GM21515 (cell line): ENCODE results near the gene STPG2.

Source experiments
- ATAC-seq: cut with Tn5 transposase; IDR thresholded peaks from one replicate; pipeline ENCODE4 v1.9.1; 2021; ENCODE audit not compliant: unreplicated experiment

The STPG2 gene

DNA sequence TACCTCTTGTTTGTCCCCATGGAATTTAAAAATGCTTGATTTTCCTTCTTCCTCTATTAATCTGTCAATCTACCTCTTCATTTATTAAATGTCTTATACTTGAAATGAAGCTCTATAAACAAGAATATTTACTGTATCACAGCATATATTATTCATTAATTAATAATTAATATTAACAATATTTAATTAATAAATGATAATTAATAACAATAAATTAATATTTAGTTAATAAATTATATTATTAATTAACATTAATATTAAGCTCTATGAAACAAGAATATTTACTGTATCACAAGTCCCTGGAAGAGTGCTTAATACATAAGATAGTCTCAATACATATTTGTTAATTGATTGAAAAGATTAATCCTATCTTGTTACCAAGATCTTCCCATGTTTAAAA, 306.6 kb downstream of the STPG2 start:
- no peak for ATAC-seq

DNA sequence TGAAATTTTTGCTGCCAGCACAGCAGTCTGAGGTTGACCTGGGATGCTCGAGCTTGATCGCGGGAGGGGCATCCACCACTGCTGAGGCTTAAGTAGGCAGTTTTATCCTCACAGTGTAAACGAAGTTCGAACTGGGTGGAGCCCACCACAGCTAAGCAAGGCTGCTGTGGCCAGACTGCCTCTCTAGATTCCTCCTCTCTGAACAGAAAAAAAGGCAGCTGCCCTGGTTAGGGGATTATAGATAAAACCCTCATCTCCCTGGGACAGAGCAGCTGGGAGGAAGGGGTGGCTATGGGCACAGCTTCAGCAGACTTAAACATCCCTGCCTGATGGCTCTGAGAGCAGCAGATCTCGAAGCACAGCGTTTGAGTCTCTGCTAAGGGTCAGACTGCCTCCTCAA, 314.6 kb downstream of the STPG2 start:
- no peak for ATAC-seq

DNA sequence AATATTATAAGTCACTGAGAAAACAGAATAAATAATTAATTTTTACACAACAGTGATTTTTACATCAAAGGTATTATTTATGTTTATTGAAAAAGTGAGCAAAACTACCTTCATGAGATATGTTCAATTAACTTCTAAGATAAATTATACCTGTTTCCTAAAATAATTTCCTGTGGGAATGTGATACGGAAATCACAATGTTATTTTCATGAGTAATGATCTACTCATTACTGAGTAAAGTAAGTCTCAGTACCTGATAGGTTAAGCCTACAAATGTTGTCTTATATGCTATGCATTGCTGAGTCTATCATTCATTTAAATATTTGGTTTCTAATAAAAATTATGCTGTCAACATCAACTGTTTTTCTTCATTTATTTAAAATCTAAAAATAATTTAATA, 324.0 kb downstream of the STPG2 start:
- no peak for ATAC-seq

DNA sequence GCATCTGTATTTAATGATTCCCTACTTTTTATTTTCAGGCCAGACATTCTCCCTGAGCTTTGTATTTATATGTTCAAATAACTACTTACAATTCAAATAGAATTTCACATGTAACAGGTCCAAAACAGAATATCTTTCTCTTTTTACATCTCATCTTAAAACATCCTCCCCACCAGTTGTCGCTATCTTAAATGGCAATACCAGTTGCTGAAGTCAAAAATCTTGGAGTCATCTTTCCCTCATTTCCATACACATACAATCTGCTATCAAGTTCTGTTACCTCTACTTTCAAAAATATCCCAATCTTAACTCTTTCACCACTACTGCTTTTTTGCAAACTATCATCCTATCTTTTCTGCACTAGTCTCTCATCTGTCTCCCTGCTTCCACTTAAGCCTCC, 330.5 kb downstream of the STPG2 start:
- ATAC-seq: no peak

DNA sequence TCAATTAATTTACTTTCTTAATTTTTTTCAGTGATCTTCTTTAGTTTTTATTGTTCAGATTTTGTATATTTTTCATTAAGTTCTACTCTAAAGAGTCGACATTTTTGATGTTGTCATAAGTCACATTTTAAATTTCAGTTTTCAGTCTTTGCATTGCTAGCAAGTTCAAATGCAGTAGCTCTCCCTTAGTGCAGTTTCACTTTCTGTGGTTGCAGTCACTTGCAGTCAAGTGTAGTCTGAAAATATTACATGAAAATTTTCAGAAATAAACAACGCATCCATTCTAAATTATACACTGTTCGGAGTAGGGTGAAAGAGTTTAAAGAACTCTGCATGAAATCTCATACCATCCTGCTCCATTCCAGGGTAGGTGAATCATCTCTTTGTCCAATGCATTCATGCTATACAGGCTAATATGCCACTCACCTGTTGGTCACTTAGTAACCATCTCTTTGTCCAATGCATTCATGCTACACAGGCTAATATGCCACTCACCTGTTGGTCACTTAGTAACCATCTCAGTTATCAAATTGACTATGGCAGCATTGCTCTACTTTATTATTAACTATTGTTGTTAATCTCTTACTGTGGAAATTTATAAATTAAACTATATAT, 356.9 kb downstream of the STPG2 start:
- ATAC-seq: no peak

DNA sequence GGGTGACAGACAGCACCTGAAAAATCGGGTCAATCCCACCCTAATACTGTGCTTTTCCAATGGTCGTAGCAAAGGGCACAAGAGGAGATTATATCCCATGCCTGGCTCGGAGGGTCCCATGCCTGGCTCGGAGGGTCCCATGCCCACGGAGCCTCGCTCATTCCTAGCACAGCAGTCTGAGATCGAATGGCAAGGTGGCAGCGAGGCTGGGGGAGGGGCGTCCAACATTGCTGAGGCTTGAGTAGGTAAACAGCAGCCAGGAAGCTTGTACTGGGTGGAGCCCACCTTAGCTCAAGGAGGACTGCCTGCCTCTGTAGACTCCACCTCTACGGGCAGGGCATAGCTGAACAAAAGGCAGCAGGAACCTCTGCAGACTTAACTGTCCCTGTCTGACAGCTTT, 365.1 kb downstream of the STPG2 start:
- ATAC-seq: no peak

DNA sequence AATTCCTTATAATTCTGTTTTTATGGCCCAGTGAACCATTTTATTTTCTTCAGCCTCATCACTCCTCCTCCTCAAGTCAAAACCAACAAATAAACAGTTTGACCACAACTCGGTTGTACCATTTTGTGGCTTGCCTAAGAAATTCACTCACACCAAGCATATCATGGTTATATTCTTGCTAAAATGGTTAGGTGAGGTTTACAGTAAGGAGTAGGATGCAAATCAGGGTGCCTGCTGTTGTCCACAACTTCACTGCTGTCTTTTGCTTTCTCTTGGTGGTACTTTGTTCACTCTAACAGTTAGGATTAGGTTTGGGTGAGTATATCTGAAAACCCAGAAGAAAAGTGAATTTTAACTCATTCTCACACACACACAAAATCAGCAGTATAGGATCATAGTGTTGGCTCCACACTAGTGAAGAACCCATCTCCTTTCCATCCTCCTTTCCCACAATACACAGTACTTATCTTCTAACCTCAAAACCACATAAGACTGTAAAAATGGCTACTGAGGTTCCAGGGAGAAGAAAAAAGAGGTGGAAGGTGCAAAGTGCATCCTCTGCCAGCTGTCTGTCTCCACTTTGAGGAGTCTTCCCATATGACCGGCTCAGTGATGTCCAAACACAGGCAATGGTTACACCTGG, 368.8 kb downstream of the STPG2 start:
- no peak for ATAC-seq

DNA sequence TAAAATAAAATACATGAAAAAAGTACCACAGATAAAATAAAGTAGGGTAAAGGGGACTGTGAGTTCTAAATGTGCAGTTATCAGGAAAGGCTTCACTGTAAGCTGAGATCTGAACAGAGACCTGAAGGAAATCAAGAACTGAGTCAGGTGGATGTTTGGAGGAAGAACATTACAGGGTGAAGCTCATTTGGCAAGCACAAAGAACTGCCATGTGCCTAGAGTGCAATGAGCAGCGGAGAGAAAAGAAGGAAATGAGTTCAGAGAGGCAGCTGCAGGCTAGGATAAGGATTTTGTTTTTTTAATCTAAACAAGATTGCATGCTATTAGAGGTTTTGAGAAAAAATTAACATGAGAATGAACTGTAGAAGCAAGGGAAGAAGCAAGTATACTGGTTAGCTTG, 373.1 kb downstream of the STPG2 start:
- no peak for ATAC-seq

DNA sequence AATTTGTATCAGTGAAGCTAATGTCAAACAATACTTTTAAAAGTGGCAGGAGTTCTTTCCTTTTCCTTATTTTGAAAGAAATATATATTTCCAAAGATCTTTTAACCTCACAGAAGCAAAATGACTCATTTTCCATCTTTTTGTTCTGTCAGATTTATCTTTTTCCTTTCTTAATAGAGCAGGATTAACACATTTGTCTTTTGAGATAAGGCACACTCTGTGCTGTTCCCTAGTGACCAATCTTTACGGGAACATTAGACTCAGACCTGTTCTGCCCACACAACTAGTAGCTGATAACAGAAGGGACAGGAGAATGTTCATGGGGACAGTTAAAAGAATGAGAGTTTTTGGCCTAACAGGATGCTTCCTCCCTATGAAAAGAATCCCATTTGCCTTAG, 381.2 kb downstream of the STPG2 start:
- ATAC-seq: no peak

DNA sequence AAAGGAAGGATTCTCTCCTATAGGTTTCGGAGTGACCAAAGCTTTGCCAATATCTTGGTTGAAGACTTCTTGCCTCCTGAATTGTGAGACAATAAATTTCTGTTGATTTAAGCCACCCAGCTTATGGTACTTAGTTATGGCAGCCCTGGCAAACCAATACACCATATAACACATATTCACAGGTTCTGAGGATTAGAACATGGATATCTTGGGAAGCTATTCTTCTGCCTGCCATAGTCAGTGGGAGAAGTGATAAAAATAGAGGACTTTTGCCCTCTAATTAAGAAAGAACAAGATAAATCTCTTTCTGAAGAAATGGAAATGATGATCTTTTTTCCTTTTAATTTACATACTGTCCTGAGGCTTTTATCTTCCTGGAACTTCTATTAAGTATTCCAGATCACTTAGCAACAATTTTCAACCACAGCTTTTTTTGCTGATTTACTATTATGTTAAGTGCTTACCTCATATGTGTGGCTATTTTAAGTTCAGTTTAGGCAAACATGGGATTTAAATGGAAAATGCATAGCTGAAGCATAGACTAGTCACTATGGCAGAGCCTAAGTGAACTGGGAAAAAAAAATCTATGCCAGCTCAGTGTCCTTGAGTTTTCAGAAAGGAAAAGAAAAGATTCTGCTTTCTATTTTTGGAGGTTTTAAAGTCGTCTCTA, 381.7 kb downstream of the STPG2 start:
- ATAC-seq: no peak

DNA sequence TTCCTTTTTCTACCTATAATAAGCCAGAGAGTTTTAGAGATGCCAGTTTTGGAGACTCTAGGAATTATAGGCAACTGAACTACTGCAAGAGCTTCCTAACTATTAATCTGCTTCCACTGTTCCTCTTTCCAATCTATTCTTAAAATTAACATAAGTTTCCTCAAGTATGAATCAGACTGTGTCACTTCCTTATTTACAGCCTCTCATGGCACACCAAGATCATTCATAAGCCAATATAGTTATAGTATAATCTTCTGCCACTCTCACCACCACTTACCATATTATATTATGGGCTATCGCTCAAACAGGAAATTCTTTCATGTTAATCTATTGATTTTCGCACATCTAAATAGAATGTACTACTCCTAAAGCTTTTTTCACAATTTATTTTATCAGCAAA, 383.5 kb downstream of the STPG2 start:
- ATAC-seq: no peak

DNA sequence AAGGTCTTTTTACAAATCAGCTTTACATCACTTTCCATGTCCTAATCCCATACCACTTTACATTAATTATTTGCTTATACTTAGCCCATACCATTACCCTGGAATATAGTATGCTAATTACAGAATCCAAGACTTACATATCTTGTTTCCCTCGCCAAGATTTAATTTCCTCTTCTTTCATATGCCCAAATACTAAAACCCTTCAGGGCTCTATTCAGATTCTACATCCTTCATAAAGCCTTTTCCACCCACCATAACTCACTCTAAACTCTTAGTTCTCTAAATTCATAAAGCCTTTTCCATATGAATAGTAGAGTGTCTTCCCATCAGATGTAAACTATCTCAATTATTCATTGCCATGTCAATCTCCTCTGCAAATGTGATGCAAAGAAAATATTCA, 390.7 kb downstream of the STPG2 start:
- no peak for ATAC-seq

DNA sequence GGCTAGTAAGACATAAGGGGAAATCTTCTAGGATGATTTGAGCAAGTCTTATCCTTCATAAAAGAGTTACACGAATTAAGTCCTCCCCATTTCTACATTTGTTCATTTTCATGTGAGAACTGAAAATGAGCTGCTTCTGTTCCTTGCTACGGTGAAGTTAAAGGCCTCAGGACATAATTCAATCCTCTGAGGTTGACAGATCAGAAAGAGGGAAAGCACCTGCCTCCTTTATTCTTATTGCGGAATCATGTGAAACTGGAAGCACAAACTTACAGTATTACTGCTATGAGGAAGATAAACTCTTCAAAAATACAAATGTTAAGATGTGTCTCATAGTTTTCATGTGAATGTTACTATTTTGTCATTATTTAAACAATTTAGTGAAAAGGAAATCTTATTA, 395.3 kb downstream of the STPG2 start:
- ATAC-seq: no peak

DNA sequence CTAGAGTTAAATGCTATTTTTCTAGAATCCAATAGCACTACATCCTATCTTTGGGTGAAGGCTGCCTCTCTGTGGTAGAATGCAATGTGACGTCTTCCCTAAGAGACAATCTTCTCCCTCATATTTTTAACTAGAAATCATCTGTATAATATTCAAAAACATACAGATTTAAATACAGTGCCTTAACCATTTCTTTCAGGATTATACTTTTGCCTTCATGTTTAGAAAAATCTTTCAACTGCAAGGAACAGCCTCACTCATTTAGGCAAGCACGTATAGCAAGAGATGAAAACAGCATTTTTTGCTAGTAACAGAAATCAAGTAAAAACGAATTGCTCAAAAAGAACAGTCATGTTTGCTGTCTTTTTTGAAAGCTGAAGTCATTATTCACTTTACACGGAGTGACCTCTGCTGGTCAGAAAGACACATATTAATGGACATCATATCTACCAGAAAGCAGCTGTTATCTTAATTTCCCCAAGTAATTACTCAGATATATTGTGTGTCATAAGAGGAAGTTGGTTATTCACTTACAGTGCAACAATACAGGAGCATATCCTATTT, 422.3 kb downstream of the STPG2 start:
- ATAC-seq: no peak

DNA sequence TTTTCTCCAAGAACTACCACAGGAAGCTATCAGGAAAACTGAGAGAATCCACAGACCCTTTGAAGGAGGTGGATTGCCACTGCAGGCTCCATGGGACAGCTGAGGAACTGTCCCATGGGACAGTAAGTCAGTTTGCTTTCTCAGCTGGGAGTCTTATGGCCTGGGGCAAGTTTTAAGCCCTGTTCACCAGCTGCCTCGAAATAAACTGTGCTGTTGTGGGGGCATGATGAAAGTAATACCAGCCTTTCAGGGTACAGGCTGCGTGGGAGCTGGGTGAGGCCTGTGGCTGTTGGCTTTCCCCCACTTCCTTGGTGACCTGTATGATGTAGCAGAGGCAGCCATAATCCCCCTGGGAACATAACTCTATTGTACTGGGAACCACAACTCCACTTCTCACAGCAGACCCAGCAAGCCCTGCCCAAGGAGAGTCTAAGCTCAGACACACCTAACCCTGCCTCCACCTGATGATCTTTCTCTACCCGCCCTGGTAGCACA, 452.1 kb downstream of the STPG2 start:
- ATAC-seq: no peak

DNA sequence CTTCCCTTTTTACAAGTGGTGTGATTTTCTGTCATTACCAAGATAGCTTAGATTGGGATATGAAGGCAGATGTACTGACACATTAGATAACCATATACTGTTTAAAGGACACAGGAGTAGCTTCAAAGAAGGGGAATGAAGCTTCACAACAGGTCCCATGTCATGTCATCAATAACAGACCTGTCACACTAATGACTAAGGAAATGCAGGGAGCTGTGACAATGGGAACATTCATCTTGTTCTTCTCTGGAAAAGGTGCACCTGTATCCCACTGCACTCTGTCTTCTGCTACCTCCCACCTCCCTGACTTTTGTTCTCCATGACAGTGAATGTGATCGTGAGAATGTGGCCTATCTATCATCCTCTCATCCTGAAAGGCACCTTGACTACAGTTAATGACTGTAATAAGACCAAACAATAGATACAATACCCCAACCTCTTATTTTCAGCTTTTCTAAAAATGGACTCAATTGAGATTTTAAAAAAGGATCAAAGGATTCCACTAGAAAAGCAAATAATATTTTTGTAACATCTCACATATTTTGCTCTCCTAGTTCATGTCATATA, 472.5 kb downstream of the STPG2 start:
- no peak for ATAC-seq

DNA sequence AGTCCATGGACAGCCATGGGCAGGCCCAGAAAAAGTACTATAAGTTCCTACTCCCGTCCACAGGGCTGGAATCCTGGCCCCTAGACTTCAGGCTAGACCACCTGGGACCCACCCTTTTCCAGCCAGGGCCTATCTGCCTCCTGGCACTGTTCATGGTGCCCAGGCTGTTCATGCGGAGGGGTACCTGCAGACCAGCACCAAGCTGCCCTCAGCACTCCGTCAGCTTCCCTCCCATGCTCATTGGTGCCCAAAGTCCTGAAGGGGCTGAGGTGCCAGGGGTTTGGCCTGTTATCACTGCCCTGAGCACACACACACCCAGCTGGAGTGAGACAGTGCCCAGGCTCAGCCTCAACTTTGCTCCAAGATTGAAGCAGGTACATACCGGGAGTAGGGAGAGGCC, 477.7 kb downstream of the STPG2 start:
- ATAC-seq: no peak

DNA sequence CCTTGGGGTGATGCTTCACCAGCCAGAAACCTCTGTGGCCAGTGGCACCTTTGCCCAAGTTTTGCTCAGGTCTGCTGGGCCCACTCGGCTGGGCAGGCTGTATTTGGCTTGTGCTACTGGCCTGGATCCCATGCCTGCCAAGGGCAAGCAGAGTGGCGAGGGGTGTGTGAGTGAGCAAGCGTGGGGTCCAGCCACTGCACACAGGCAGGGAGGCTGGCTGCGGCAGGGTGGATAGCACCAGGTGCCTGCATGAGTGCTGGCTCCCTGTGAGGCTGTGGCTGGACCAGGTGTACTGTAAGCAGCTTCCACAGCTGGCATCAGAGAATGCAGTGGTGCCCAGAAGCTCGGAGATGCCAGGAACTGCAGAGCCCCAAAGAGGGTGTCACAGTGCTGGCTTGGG, 478.5 kb downstream of the STPG2 start:
- ATAC-seq: no peak

DNA sequence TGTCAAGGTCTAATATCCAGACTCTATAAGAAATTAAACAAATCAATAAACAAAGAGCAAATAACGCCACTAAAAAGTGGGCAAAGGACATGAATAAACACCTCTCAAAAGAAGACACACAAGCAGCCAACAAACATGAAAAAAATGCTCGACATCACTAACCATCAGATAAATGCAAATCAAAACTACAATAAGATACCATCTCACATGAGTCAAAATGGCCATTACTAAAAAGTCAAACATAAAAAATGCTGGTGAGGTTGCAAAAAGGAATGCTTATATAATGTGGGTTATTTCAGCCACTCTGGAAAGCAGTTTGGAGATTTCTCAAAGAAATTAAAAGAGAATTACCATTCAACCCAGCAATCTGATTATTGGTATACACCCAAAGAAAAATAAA, 481.1 kb downstream of the STPG2 start:
- ATAC-seq: no peak

DNA sequence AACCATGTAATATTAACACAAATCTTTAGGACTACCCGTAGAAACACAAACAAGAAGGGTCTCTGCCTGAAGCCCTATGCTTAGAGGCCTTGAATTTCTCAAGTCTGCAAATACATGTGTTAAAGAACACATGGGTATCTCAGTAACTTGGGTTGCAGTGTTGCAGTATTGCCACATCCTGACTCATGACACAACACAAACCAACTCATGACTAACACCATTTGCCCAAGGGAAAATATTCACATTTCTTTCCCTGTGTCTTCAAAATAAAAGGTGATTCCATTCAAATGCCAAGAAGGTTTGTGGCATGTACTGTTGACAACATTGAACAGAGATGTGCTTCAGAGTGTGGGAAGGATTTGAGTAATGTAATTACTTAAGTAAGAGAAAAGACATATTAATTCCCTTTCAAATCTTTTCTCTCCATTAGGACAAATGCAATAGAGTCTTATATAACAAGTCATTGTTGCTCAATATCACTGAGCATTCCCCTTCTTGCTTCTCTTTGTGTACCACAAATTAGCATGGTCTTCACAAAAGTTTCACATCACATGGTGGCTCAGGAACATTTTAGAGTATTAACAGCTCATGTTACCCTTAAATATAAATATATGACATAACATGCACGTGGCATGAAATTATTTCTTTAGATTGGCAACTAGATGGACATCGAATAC, 487.1 kb downstream of the STPG2 start:
- ATAC-seq: no peak

DNA sequence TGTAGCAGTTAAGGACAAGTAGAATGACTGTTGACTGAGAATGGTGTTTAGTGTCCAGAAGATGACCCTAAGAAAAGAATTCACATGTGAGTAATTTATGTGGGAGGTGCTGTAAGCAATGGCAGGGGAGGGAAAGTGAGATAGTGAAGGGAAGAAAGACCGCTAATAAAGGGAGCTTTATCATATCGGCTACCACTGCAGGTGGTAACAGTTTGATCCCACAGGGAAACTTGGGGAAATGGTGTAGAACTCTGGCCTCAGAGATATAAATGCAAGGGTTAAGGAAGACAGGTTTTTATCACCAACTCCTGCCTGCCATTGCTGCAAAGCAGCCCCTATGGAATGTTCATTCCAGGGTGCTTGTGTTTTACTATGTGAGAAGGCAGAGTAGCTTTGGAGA, 489.6 kb downstream of the STPG2 start:
- no peak for ATAC-seq
